PFSK-1 (cell line): ENCODE measurements around the gene CAMTA1.

ENCODE experiments used
- POLR2AphosphoS5 ChIP-seq: IDR thresholded peaks from 2 replicates; pipeline ENCODE4 v1.6.1; 2012; ENCODE audit warnings: low read depth, mild to moderate bottlenecking, control low read depth, low read length, moderate library complexity
- TF ChIP-seq, protein P1 (sequence below), 2 experiments: IDR thresholded peaks; 2 replicates each; pipeline versions ENCODE4 v1.6.1 to v1.8.0; 2011 to 2012; ENCODE audit warnings: low read depth in 2 of 2, low read length in 2 of 2, control low read depth in 1 of 2, inconsistent platforms in 1 of 2, mild to moderate bottlenecking in 1 of 2, moderate library complexity in 1 of 2; ENCODE audit not compliant: insufficient read depth in 1 of 2

DNA sequence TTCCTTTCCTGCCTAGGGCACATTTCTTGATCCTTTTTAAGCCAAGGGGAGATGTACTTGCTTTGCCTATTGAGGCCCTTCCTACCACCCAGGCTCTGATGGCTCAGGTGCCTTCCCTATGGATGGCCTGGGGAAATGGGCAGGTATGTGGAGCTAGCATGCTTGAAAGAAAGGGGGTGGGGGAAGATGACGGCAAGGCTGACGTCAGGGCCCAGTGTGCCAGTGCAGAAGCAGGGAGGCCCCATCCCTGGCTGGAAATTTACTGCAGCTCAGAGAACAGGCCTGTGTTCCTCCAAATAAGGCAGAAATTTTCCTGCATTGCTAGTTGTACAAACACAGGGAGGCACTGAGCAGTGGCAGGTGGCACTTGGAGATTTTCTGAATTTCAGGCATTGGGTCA is 532.6 kb downstream of the CAMTA1 start:
- TF ChIP-seq POLR2AphosphoS5, result no peak
- TF ChIP-seq, protein P1, sequence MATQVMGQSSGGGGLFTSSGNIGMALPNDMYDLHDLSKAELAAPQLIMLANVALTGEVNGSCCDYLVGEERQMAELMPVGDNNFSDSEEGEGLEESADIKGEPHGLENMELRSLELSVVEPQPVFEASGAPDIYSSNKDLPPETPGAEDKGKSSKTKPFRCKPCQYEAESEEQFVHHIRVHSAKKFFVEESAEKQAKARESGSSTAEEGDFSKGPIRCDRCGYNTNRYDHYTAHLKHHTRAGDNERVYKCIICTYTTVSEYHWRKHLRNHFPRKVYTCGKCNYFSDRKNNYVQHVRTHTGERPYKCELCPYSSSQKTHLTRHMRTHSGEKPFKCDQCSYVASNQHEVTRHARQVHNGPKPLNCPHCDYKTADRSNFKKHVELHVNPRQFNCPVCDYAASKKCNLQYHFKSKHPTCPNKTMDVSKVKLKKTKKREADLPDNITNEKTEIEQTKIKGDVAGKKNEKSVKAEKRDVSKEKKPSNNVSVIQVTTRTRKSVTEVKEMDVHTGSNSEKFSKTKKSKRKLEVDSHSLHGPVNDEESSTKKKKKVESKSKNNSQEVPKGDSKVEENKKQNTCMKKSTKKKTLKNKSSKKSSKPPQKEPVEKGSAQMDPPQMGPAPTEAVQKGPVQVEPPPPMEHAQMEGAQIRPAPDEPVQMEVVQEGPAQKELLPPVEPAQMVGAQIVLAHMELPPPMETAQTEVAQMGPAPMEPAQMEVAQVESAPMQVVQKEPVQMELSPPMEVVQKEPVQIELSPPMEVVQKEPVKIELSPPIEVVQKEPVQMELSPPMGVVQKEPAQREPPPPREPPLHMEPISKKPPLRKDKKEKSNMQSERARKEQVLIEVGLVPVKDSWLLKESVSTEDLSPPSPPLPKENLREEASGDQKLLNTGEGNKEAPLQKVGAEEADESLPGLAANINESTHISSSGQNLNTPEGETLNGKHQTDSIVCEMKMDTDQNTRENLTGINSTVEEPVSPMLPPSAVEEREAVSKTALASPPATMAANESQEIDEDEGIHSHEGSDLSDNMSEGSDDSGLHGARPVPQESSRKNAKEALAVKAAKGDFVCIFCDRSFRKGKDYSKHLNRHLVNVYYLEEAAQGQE (IDR thresholded peaks at IDR 0.05; ENCODE audit: insufficient read depth in 1 of 2, low read depth in 2 of 2, low read length in 2 of 2), result no peak
